Neuronal stem cell (in vitro differentiated cells): ENCODE measurements around the gene PTPRM.

Experiments
- DNase-seq: peaks from one replicate; pipeline ENCODE4 v3.0.0-alpha.2; 2013; ENCODE audit warnings: low spot score
- H2AFZ ChIP-seq: one replicate; pipeline ENCODE4 v1.6.1; 2013; ENCODE audit warnings: mild to moderate bottlenecking, low read length, inconsistent platforms
- H2AK5ac ChIP-seq: 2 replicates; pipeline ENCODE4 v1.6.1; 2013; ENCODE audit warnings: low read depth, mild to moderate bottlenecking, inconsistent platforms, low read length, moderate library complexity, mixed read lengths
- H2BK120ac ChIP-seq: 2 replicates; pipeline ENCODE4 v1.6.1; 2013; ENCODE audit warnings: low read depth, mild to moderate bottlenecking, inconsistent platforms, low read length, moderate library complexity, mixed read lengths
- H2BK12ac ChIP-seq: one replicate; pipeline ENCODE4 v1.6.1; 2013; ENCODE audit warnings: low read length, inconsistent platforms
- H2BK15ac ChIP-seq: 2 replicates; pipeline ENCODE4 v1.6.1; 2013; ENCODE audit warnings: mild to moderate bottlenecking, low read length, inconsistent platforms, mixed read lengths
- H2BK5ac ChIP-seq: one replicate; pipeline ENCODE4 v1.6.1; 2013; ENCODE audit warnings: inconsistent platforms, mild to moderate bottlenecking, low read length, moderate library complexity
- H3K14ac ChIP-seq: one replicate; pipeline ENCODE4 v1.6.1; 2013; ENCODE audit warnings: low read length, inconsistent platforms
- H3K18ac ChIP-seq: 2 replicates; pipeline ENCODE4 v1.6.1; 2013; ENCODE audit warnings: low read length, inconsistent platforms
- H3K23ac ChIP-seq: 2 replicates; pipeline ENCODE4 v1.6.1; 2013; ENCODE audit warnings: low read depth, mild to moderate bottlenecking, mixed read lengths, low read length, inconsistent platforms; ENCODE audit not compliant: poor library complexity
- H3K27ac ChIP-seq: replicated peaks from 3 replicates; pipeline ENCODE4 v1.5.1; 2013; ENCODE audit warnings: low read length, inconsistent platforms
- H3K27me3 ChIP-seq, 3 experiments: 2 replicates each; pipeline ENCODE4 v1.6.1; 2013; ENCODE audit warnings: low read length in 3 of 3, mild to moderate bottlenecking in 2 of 3, inconsistent platforms in 1 of 3, low read depth in 1 of 3, mixed read lengths in 1 of 3, moderate library complexity in 1 of 3; ENCODE audit not compliant: control insufficient read depth in 3 of 3, insufficient read depth in 3 of 3
- H3K36me3 ChIP-seq, 2 donors: replicated peaks in 1 of 2; 2 replicates each; pipeline ENCODE4 v1.6.1; 2013; ENCODE audit warnings: low read length in 2 of 2; ENCODE audit not compliant: control insufficient read depth in 2 of 2, insufficient read depth in 2 of 2
- H3K4ac ChIP-seq: 2 replicates; pipeline ENCODE4 v1.6.1; 2013; ENCODE audit warnings: inconsistent platforms, mild to moderate bottlenecking, low read length, moderate library complexity
- H3K4me1 ChIP-seq, 2 donors: 1 replicate in 1 of 2; 2 replicates in 1 of 2; pipeline ENCODE4 v1.6.1; 2013; ENCODE audit warnings: low read length in 2 of 2, low read depth in 1 of 2; ENCODE audit not compliant: control insufficient read depth in 2 of 2, insufficient read depth in 1 of 2
- H3K4me2 ChIP-seq: one replicate; pipeline ENCODE4 v1.6.1; 2013; ENCODE audit warnings: mild to moderate bottlenecking, low read length, inconsistent platforms; ENCODE audit not compliant: insufficient read depth, poor library complexity, severe bottlenecking
- H3K4me3 ChIP-seq, 2 donors: 2 replicates each; pipeline ENCODE4 v1.5.1; 2013; ENCODE audit warnings: low read length in 2 of 2, mild to moderate bottlenecking in 2 of 2, inconsistent platforms in 1 of 2, moderate library complexity in 1 of 2
- H3K79me1 ChIP-seq: one replicate; pipeline ENCODE4 v1.6.1; 2013; ENCODE audit warnings: low read depth, mild to moderate bottlenecking, inconsistent platforms, low read length, moderate library complexity
- H3K9ac ChIP-seq: one replicate; pipeline ENCODE4 v1.6.1; 2013; ENCODE audit warnings: mild to moderate bottlenecking, low read depth, low read length, inconsistent platforms; ENCODE audit not compliant: poor library complexity
- H3K9me3 ChIP-seq, 2 donors: replicated peaks in 1 of 2; 2 replicates each; pipeline versions ENCODE3 to v1.6.1; 2013; ENCODE audit warnings: low read length in 2 of 2, mild to moderate bottlenecking in 2 of 2, inconsistent platforms in 1 of 2, low read depth in 1 of 2, mixed read lengths in 1 of 2, moderate library complexity in 1 of 2; ENCODE audit not compliant: control insufficient read depth in 2 of 2, insufficient read depth in 1 of 2
- H4K8ac ChIP-seq: one replicate; pipeline ENCODE4 v1.6.1; 2013; ENCODE audit warnings: low read depth, mild to moderate bottlenecking, inconsistent platforms, low read length, moderate library complexity
- H4K91ac ChIP-seq: one replicate; pipeline ENCODE4 v1.6.1; 2013; ENCODE audit warnings: low read length, low read depth, mild to moderate bottlenecking, inconsistent platforms; ENCODE audit not compliant: poor library complexity
- WGBS, 2 donors: extraction: QIAGEN DNeasy Blood & Tissue Kit; methylation state at CpG; one replicate each; pipeline ENCODE4 v1.1.7; 2013; ENCODE audit warnings: missing lambda C conversion rate in 2 of 2, mixed read lengths in 1 of 2; ENCODE audit not compliant: insufficient read length in 2 of 2, insufficient replicate concordance in 1 of 2; ENCODE audit errors: extremely low coverage in 2 of 2; 5-methylcytosine and 5-hydroxymethylcytosine counted together

Gene PTPRM

GRCh38 chr18:8287196-8287885, 720.2 kb downstream of the PTPRM start:
- H3K4me1 ChIP-seq, result peaks cover 9 to 11% of the 10 kb centered on the region in 2 donors
- no peak overlapping the region for H2BK5ac ChIP-seq
- no peak overlapping the region for H3K4me3 ChIP-seq
- no peaks in the 10 kb centered on the region for H3K79me1 ChIP-seq
- no peak overlapping the region for H2AK5ac ChIP-seq
- no peak overlapping the region for H2BK120ac ChIP-seq
- H2BK15ac ChIP-seq, result no peak overlapping the region
- no peak overlapping the region for H3K23ac ChIP-seq
- peaks cover 0 to 2% of the 10 kb centered on the region in 2 donors for H3K9me3 ChIP-seq
- no peak overlapping the region for H3K4ac ChIP-seq
- H2BK12ac ChIP-seq, result no peak overlapping the region
- no peak overlapping the region for H3K27ac ChIP-seq
- H3K36me3 ChIP-seq, result peaks cover 0 to 2% of the 10 kb centered on the region in 2 donors
- no peak overlapping the region for H4K8ac ChIP-seq
- no peak overlapping the region for H3K9ac ChIP-seq
- no peak overlapping the region for H4K91ac ChIP-seq
- no peak overlapping the region for H2AFZ ChIP-seq
- no peak overlapping the region for H3K4me2 ChIP-seq
- no peak overlapping the region for H3K18ac ChIP-seq
- H3K14ac ChIP-seq, result no peak overlapping the region
- DNase-seq, result no peak
- no CpG with 5 or more reads among the region's 2 CpGs for WGBS, 2 donors
- H3K27me3 ChIP-seq, result no peaks in the 10 kb centered on the region

GRCh38 chr18:8288472-8289195, 721.5 kb downstream of the PTPRM start:
- DNase-seq, result no peak
- H3K18ac ChIP-seq, result peak overlapping the region; percentile 81
- H3K9me3 ChIP-seq, result peaks cover 0 to 2% of the 10 kb centered on the region in 2 donors
- no peak overlapping the region for H2AFZ ChIP-seq
- H3K79me1 ChIP-seq, result no peaks in the 10 kb centered on the region
- no peak overlapping the region for H2BK15ac ChIP-seq
- peaks cover 9 to 11% of the 10 kb centered on the region in 2 donors for H3K4me1 ChIP-seq
- H3K27ac ChIP-seq, result no peak overlapping the region
- no peak overlapping the region for H3K4ac ChIP-seq
- peak overlapping the region; percentile 79 for H2BK12ac ChIP-seq
- H3K23ac ChIP-seq, result no peak overlapping the region
- no peak overlapping the region for H2AK5ac ChIP-seq
- no peak overlapping the region for H3K14ac ChIP-seq
- no peak overlapping the region for H2BK120ac ChIP-seq
- no peak overlapping the region for H4K91ac ChIP-seq
- H3K9ac ChIP-seq, result no peak overlapping the region
- no peak overlapping the region for H3K4me2 ChIP-seq
- no peak overlapping the region for H4K8ac ChIP-seq
- peak overlapping the region in 1 of 2 donors; percentile 18 for H3K4me3 ChIP-seq
- H2BK5ac ChIP-seq, result no peak overlapping the region
- H3K27me3 ChIP-seq, result no peaks in the 10 kb centered on the region
- no CpG with 5 or more reads among the region's 8 CpGs for WGBS, 2 donors
- H3K36me3 ChIP-seq, result peaks cover 0 to 2% of the 10 kb centered on the region in 2 donors

- no peaks in the 10 kb centered on the region for H3K79me1 ChIP-seq
- H2BK12ac ChIP-seq, result no peak overlapping the region
- H3K9ac ChIP-seq, result no peak overlapping the region
- H2BK120ac ChIP-seq, result no peak overlapping the region
- H4K91ac ChIP-seq, result no peak overlapping the region
- H4K8ac ChIP-seq, result no peak overlapping the region
- no peak overlapping the region for H2BK5ac ChIP-seq
- no peak overlapping the region for H3K23ac ChIP-seq
- H3K27me3 ChIP-seq, result no peaks in the 10 kb centered on the region
- H3K36me3 ChIP-seq, result peaks cover 0 to 2% of the 10 kb centered on the region in 2 donors
- H3K14ac ChIP-seq, result no peak overlapping the region
- H3K4me1 ChIP-seq, result peaks cover 9 to 11% of the 10 kb centered on the region in 2 donors
- no peak overlapping the region for H2AK5ac ChIP-seq
- H3K9me3 ChIP-seq, result peaks cover 0 to 2% of the 10 kb centered on the region in 2 donors
- H3K4me3 ChIP-seq, result no peak overlapping the region
- no peak overlapping the region for H3K4me2 ChIP-seq
- H3K27ac ChIP-seq, result no peak overlapping the region
- H2BK15ac ChIP-seq, result no peak overlapping the region
- no CpG with 5 or more reads among the region's 3 CpGs for WGBS, 2 donors
- no peak overlapping the region for H2AFZ ChIP-seq
- H3K4ac ChIP-seq, result no peak overlapping the region
- DNase-seq, result no peak
- H3K18ac ChIP-seq, result no peak overlapping the region
These were observed 723.3 kb downstream of the PTPRM start for GRCh38 chr18:8290435-8290834.

- no peak overlapping the region for H3K4me2 ChIP-seq
- no peak overlapping the region for H2AFZ ChIP-seq
- H2BK5ac ChIP-seq, result no peak overlapping the region
- no peaks in the 10 kb centered on the region for H3K79me1 ChIP-seq
- H3K23ac ChIP-seq, result no peak overlapping the region
- H2BK12ac ChIP-seq, result no peak overlapping the region
- no peak overlapping the region for H2BK120ac ChIP-seq
- no peak overlapping the region for H3K9ac ChIP-seq
- no CpG with 5 or more reads among the region's 1 CpG for WGBS, 2 donors
- H3K4me3 ChIP-seq, result no peak overlapping the region
- no peak overlapping the region for H3K4ac ChIP-seq
- no peak overlapping the region for H4K91ac ChIP-seq
- peaks cover 9 to 11% of the 10 kb centered on the region in 2 donors for H3K4me1 ChIP-seq
- H3K18ac ChIP-seq, result no peak overlapping the region
- no peak overlapping the region for H4K8ac ChIP-seq
- H3K9me3 ChIP-seq, result peaks cover 0 to 2% of the 10 kb centered on the region in 2 donors
- H3K14ac ChIP-seq, result no peak overlapping the region
- no peak overlapping the region for H2BK15ac ChIP-seq
- H3K36me3 ChIP-seq, result peaks cover 0 to 2% of the 10 kb centered on the region in 2 donors
- H3K27me3 ChIP-seq, result no peaks in the 10 kb centered on the region
- H2AK5ac ChIP-seq, result no peak overlapping the region
- DNase-seq, result no peak
- no peak overlapping the region for H3K27ac ChIP-seq
These were observed 723.8 kb downstream of the PTPRM start for GRCh38 chr18:8290913-8291312.
